AG08396 (cell line): ENCODE measurements around the gene CARMIL3.

Experiments
- DNase-seq: peaks from one replicate; pipeline ENCODE4 v3.0.0; 2012; ENCODE audit warnings: low spot score, mixed read lengths

Gene CARMIL3

DNA sequence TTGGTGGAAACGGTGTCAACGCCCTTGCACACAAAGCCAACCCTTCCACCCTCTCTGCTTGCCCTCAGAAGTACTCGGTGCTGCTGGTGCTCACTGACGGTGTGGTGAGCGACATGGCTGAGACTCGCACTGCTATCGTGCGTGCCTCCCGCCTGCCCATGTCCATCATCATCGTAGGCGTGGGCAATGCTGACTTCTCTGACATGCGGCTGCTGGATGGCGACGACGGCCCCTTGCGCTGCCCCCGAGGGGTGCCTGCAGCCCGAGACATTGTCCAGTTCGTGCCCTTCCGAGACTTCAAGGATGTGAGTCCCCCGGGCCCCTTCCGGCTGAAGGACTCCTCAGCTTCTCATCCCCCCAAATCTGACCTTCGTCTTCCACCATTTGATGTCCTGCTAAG, 25.3 kb downstream of the CARMIL3 start:
- DNase-seq = no peak

DNA sequence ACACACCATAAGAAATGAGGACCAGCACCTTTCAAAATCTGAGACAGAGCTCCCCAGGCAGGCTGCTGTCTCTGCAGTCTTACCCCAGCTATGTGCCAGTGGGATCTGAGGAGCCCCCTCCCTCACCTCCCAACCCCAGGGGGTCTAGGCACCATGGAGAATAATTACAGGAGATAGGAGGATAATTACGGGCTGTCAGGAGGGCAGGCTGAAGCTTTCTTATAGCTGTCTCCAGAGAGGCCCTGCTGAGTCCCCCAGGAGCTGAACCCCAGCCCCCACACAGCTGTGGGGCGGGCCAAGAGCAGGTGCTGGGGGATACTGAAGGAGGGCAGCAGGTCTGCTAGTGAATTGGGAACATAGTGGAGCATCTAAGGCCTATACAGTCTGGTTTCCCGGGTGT, 26.3 kb downstream of the CARMIL3 start:
- no peak for DNase-seq

DNA sequence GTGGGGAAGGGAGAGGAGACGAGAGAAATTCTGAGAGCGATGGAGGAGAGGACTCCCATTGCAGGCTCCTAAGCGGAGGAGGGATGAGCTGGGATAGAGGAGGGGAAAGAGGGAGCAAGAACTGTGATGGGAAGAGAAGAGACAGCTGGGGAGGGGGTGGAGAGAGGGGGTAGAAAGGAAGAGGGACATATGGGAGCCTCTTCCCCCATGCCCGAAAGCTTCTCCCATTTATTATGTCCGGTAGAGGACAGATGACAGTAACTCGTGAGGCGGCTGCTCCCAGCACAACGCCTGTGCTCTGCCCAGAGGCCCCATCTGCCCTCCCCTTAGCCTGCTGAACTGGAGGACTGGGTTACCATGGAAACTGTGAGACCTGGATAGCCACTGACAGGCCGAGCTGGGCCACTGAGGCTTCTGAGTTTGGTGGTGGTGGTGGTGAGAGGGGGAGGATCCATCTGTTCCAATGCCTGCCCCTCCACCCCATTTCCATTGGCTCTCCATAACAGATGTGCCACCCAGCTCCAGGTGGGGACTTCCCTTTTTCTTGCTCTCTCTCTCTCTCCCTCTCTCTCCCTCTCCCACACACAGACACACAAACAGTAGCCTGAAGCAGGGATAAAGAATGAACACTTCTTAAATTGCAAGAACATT, 27.8 kb downstream of the CARMIL3 start:
- no peak for DNase-seq

DNA sequence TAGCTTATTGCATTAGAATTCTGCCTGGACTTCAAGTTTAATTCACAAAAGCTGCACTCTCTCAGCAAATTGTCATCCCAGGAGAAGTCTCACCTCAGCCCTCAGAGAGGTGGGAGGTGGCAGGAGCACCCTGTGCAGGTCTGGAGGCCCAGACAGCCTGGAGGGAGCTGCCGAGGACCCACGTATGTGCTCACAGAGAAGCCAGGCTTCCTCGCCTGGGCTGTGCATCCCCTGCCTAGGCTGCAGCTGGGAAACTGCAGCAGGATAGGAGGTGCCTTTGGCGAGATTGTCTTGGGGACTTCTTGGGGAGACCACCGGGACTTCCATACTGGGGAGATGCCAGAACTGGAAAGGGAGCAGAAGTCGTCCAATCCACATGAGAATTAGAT, 28.3 kb downstream of the CARMIL3 start:
- no peak for DNase-seq

DNA sequence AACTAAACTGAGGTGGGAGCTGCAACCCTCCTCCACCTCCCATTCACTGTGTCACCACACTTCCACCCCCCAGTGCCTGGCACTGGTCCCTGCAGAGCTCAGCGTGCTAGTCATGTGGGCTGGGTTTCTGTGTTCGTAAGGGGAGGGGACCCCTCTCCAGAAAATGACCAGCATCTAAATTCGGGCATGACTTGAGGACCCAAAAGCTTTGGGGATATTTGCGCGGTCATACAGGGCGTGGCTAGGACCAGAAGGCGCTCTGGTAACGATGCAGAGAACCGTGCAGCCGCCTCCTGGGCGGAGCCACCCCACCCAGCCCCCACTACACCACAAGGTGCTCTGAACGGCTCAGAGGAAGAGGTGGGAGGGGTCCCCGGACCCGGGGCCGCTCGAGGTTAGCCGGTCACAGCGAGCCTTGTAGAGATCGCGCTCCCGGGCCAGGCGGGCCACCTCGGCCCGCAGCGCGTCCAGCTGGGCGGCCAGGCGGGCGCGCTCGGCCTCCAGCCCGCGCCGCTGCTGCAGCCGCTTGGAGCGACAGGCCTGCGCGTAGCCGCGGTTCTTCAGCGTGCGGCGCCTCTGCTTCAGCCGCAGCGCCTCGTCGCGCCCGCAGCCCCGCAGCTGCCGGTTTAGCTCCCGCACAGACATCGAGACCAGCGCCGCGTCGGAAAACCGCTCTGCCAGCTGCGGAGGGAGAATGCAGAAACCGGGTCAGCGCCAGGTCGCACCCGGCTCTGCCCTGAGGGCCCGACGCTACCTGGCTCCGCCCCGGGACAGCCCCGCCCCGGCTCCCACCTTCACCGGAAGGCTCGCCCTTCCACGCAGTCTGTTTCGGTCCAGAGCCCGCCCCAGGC, 29.3 kb downstream of the CARMIL3 start:
- DNase-seq = peak; percentile 77

DNA sequence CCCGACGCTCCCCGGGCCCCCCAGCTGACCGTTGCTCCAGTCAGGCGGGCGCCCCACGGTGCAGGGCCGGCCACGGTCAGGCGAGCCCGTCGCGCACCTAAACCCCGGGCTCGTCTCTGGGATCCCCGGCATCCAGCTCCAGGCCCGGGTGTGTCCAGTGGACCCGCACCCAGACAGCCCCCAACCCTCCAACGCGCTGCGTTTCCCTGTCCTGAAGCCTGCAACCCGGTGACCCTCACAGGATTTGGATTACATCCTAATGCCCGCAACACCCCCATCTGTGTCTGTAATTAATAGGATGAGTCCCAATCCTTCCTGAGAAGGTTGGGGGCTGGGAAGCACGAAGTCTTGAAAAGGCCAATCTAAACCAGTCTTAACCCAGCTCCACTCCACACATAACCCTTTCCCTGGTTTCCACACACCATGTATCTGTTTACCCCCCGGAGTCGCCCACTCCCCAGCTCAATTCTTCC, 30.0 kb downstream of the CARMIL3 start:
- DNase-seq = no peak

DNA sequence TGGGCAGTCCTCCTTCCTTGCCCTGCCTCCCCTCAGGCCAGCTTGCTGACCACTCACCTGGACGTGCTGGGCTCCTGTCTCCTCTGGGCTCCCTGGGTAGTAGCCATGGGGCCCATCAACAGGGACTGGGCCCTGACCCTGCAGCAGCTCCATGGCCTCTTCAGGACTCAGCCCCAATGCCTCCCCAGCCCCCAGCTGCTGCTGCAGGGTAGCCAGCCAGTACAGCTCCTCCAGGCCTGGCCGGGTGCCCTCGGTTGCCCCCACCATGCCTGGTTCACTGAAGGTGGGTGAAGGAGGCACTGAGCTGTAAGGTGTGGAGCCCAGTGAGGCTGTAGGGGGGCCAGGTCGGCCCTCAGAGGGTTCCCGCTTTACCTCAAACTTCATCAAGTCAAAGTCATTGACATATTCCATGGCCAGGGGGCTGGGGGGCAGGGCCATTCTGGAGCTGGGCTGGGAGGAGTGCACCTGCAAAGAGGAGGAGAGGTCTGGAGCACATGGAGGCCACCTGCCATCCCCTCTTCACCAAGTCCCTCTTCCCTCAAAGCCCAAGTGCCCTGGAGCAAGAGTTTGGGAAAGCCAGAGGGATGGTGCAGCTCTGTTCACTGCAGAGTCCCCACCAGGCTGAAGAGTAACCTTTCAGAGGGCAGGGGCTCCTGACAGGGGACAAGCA, 30.7 kb downstream of the CARMIL3 start:
- no peak for DNase-seq

DNA sequence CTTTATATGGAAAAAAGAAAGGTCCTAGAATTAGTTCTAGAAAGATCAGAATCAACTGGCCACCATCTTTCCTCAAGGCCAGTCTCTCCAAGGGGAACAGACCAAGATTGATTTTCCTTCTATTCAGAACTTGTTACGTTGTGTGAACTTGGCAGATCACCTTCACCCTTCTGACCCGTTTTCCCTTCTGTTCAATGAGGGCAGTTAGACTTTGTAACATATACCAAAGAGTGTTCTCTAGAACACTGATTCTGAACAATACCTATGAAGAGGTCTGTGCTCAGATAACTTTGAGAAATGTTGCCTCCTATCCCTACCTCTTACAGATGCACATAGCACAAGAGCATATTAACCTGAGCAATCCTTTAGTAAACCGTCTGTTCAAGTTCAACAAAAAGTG, 31.7 kb downstream of the CARMIL3 start:
- no peak for DNase-seq

DNA sequence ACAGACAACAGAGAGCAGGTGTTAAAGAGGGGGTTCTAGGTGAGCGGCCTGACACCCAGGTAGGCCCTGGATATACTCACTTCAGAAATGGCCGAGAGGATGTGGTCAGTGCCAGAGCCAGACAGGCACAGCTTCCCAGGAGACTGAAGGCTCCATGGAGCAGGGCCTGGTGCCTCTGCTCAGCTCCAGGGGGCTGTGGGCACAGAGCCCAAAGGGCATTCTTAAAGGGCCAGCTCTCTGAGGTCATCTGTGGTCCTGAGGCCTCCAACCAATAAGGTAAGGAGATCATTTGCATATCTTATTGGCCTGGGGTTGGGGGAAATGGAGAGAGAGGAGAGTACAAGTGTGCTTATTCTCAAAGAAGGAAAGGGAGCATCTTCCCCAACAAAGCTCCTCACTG, 32.6 kb downstream of the CARMIL3 start:
- DNase-seq = no peak

DNA sequence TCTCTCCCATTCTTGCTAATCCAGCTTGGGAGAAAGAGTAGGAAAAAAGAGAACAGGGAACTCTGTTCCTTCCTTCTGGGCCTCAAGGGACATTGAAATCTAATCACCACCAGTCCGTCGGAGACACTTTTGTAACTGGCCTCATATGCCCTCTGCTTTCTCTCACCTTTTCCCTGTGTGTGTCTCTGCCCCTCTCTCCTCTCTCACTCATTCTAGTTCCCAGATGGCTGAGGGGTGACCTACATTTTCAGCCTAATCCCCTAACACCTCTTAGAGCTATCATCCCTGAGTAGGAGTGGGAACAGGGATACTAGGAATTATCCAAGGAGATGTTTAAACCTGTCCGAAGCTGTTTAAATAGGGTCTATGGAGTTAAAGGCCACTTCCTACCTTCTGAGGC, 33.4 kb downstream of the CARMIL3 start:
- no peak for DNase-seq

DNA sequence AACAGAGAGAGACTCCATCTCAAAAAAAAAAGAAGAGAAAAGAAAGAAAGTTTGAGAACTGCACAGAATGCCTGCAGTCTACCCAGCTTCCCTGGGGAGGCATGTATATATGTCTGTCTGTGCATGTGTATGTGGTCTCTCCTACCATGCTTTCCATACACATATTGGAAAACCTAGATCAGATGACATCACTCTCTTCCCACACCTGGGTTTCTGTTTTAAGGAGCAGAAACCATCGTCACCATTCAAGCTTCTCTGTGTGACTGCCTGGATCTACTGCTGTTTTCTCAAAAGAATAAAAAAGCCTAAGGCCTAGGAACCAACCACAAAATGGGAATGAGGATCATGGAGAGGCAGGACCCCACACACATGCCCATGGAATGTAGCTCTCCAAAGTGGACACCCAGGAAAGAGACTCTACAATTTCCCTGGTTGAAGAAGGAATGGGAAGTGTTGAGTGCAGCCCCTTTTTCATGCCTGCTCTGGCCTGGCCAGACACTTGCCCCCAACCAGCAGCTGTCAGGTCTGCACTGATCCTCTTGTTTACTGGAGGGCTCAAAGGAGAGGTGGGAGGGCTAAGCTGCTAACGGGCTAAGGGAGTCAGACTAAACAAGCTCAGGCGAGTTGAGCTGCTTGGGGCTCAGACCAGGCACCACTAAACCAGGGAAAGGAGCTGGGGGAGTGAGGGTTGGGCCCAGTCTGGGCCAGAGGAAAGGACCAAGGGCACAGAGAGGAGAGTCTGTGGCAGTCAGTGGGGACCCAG, 34.6 kb downstream of the CARMIL3 start:
- no peak for DNase-seq

DNA sequence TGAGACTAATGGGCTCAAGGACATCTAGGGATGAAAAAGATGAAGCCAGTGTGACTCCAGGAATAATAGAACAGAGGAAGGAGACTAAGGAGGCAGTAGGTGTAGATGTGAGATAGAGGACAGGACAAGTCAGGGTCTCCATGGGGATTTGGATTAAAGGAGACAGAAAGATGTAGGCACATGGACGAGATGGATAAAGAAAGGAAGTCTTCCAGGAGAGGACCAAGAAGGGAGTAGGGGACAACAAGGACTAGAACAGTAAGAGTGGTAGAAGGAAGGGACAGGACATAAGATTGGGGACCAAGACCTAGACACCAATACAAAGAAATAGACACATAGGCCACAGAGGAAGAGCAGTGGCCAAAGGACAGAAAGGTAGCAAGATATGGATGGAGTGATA, 35.2 kb downstream of the CARMIL3 start:
- no peak for DNase-seq

DNA sequence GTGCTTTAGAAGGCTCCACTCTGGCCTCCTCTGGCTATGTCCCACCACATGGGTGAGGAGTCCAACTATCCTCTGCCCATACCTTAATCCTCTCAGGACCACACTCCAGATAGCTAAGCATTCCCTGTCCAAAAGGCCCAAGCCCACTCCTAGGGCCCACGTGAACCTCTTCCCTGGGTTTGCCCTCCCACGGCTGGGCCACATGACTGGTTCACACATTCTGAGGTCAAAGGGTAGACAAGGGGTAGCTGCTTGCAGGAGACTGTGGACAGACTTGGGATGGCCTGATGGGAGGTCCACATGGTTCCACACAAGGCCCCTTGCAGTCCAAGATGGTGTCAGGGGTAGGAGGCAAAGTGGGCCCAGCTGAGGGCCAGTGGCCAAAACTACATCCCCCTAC, 36.3 kb downstream of the CARMIL3 start:
- no peak for DNase-seq

DNA sequence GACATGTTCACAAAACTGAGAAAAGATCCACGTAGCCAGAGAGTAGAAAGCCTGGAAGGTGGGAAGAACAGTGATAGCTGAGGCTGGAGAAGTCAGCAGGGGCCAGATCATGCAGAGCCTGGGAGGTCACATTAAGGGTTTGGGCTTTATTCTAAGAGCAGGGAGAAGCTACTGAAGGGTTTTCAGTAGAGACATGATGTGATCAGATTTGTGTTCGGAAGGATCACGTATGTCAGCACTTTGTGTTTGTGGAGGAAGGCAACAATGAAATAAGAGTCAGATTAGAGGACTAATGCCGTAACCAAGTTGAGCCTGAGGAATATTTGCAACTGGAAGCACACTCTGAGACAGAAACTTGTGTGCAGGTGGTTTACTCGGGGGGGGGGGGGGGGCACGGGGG, 38.1 kb downstream of the CARMIL3 start:
- DNase-seq = no peak

DNA sequence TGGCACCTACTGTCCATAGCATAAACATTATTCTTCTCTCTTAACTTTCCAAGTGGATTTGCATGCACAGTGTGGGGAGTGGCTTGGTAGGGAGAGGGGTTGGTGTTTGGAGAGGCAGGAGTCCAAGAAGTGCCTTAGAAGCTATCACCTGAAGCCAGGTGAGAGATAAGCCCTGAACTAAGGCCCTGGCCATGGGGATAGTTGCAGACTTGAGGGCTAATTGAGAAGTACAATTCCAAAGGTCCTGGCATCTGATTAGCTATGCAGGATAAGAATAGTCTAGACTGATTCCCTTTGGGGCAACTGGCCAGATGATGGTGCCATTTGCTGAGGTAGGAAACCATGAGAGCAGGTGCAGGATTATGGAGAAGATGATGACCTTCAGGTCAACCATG, 40.3 kb downstream of the CARMIL3 start:
- no peak for DNase-seq

DNA sequence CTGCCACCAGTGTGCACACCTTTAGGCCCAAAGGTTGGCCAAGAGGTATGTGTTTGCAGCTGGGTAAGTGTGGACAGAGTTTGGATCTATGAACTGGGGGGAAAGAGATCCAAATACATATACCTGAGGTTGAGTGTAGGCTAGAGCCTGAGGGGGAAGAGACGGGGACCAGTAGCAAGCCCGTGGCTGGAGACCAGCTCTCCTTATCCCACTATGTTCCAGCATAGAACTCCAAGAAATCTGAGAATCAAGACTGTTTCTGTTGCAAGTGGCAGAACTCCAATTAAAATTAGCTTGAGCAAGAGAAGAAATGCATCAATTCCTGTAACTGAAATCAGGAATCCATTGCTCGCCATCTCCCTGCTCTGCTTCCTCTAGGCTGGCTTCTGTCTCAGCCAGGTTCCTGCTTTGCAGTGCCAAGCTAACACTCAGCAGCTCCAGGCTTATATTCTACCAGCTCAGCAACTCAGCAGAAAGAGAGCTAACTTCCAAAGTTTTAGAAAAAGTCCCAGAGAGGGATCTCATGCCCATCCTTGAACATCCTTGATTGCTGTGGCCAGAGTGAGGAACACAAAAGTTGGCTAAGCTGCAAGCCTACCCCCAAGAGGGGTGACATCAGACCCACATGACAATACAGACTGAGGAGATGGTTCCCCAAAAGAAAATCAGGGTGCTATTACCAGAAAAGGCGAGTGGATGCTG, 40.8 kb downstream of the CARMIL3 start:
- no peak for DNase-seq

DNA sequence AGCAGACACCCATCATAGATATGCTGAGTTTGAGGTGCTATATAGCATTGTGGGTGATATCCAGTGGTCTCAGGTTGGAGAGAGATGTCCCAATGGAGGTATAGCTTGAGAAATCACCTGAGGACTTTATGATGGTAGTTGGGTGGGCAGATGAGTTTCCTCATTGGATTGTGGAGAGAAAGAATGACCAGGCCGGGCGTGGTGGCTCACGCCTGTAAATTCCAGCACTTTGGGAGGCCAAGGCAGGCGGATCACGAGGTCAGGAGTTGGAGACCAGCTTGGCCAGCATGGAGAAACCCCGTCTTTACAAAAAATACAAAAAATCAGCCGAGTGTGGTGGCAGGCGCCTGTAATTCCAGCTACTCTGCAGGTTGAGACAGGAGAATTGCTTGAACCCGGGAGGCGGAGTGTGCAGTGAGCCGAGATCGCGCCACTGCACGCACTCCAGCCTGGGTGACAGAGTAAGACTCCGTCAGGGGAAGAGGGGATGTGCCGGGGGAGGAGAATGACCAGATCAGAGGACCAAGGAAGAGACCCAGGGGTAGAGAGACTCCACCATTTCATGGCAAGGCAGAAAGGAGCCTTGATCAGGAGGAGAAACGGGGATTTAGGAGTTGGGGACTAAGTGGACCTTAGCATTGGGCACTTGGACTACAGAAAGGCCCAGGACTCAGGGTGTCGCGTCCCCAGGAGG, 41.5 kb downstream of the CARMIL3 start:
- DNase-seq = no peak

DNA sequence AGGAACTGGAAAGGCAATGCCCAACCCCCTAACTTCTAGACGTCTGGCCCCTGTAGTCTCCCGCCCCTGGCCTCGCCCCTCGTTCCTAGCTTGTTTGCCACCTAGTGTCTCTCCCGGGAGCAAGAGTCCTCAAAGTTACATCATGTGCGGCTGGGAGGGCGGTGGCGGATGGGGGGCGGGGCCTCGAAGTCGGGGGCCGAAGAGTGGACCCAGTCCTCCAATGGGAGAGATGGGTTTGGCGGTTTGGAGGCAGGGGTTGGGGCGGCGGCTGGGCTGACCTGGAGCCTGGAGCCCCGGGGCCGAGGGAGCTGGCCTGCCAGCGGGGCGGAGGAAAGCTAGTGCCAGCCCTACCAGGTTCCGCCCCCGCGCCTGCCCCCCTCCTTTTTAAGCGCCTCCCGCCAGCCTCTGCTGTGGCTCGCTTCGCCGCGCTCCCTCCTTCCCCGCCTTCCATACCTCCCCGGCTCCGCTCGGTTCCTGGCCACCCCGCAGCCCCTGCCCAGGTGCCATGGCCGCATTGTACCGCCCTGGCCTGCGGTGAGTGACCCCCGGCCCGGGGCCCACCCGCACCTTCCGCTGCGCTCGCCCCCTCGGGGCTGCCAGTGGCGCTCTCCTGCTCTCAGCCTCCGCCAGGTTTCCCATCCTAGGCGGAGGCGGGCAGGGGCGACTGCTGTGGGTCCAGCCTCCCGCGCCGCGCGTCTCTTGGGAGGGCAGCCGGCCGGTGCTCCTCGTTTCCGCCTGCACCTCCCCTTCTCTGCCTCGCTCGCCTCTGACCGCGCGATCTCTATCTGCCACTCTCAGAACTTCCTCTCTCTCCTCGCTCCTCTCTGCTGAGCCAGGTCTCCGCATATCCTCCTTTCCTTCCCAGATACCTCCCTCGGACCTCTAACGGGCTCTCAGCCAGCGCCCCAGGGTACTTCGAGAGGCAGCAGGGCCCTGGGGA, 42.4 kb downstream of the CARMIL3 start, which contains the start of gene PCK2:
Gene PCK2 (plus strand): TSS at position 411 of the 940 bp plus-strand sequence. CDS start 95 bp downstream, at position 506.
- peak; percentile 98 for DNase-seq

DNA sequence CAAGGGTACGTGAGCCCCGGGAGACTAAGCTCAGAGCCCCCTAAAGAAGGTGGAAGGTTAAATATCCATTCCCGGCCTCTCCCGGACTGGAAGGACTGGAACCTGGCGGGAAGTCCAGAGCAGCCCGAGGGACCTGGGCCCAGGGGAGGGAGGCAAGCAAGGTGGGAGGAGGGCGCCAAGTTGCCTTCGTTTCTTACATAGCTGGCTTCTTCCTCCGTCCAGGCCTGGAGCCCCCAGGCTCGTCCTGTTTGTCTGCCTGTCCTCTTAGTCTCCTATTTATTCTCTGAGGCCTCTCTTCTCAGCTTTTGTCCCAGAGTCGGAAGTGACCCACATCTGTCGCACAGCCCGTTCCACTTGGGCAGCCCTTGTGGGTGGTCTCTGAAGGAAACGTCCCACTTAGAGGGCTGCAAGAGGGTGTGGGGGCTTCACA, 43.0 kb downstream of the CARMIL3 start:
- DNase-seq = no peak
